GM21526 (cell line): ENCODE data around the gene NLGN4Y.

Experiments
- ATAC-seq: cut with Tn5 transposase; IDR thresholded peaks from one replicate; pipeline ENCODE4 v1.9.1; 2021; ENCODE audit warnings: moderate library complexity; ENCODE audit not compliant: unreplicated experiment, low FRiP score

Gene NLGN4Y

GRCh38 chrY:14524272-14525231, at the start of gene NLGN4Y:
Gene NLGN4Y (plus strand): TSS chrY:14524529. CDS start chrY:14622120, 97,591 bp downstream.
- no peak for ATAC-seq

GRCh38 chrY:14485935-14486334, 38.4 kb upstream of the NLGN4Y start:
- no peak for ATAC-seq

GRCh38 chrY:14490226-14490625, 34.1 kb upstream of the NLGN4Y start:
- no peak for ATAC-seq

GRCh38 chrY:14498071-14498470, 26.3 kb upstream of the NLGN4Y start:
- no peak for ATAC-seq

- ATAC-seq: no peak
These were observed 19.7 kb upstream of the NLGN4Y start for GRCh38 chrY:14504592-14504991.

- no peak for ATAC-seq
These were observed 1.9 kb upstream of the NLGN4Y start for GRCh38 chrY:14522379-14522950.

GRCh38 chrY:14523491-14524271, 648 bp upstream of the NLGN4Y start:
- ATAC-seq: no peak

GRCh38 chrY:14525315-14525714, 986 bp downstream of the NLGN4Y start:
- ATAC-seq: no peak

- ATAC-seq: no peak
These were observed 4.0 kb downstream of the NLGN4Y start for GRCh38 chrY:14528361-14528760.

- no peak for ATAC-seq
These were observed 12.4 kb downstream of the NLGN4Y start for GRCh38 chrY:14536703-14537102.

- no peak for ATAC-seq
These were observed 19.2 kb downstream of the NLGN4Y start for GRCh38 chrY:14543506-14543905.

GRCh38 chrY:14581294-14581693, 57.0 kb downstream of the NLGN4Y start:
- ATAC-seq: no peak

- ATAC-seq: no peak
These were observed 62.4 kb downstream of the NLGN4Y start for GRCh38 chrY:14586725-14587124.

GRCh38 chrY:14601372-14601771, 77.0 kb downstream of the NLGN4Y start:
- no peak for ATAC-seq

- no peak for ATAC-seq
These were observed 93.3 kb downstream of the NLGN4Y start for GRCh38 chrY:14617625-14618024.

- no peak for ATAC-seq
These were observed 94.2 kb downstream of the NLGN4Y start for GRCh38 chrY:14618513-14618912.

- no peak for ATAC-seq
These were observed 103.9 kb downstream of the NLGN4Y start for GRCh38 chrY:14628208-14628607.

- no peak for ATAC-seq
These were observed 107.3 kb downstream of the NLGN4Y start for GRCh38 chrY:14631676-14632075.

GRCh38 chrY:14633718-14634117, 109.4 kb downstream of the NLGN4Y start:
- ATAC-seq: no peak

GRCh38 chrY:14634954-14635353, 110.6 kb downstream of the NLGN4Y start:
- no peak for ATAC-seq

- no peak for ATAC-seq
These were observed 113.2 kb downstream of the NLGN4Y start for GRCh38 chrY:14637551-14637950.
